ENCODE data around the gene FGGY.

Gene FGGY

GRCh38 chr1:59714966-59715365 lies 418.1 kb downstream of the FGGY start:
- TF ChIP-seq, protein P1, sequence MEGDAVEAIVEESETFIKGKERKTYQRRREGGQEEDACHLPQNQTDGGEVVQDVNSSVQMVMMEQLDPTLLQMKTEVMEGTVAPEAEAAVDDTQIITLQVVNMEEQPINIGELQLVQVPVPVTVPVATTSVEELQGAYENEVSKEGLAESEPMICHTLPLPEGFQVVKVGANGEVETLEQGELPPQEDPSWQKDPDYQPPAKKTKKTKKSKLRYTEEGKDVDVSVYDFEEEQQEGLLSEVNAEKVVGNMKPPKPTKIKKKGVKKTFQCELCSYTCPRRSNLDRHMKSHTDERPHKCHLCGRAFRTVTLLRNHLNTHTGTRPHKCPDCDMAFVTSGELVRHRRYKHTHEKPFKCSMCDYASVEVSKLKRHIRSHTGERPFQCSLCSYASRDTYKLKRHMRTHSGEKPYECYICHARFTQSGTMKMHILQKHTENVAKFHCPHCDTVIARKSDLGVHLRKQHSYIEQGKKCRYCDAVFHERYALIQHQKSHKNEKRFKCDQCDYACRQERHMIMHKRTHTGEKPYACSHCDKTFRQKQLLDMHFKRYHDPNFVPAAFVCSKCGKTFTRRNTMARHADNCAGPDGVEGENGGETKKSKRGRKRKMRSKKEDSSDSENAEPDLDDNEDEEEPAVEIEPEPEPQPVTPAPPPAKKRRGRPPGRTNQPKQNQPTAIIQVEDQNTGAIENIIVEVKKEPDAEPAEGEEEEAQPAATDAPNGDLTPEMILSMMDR (IDR thresholded peaks at IDR 0.05; ENCODE audit: insufficient read depth, low read length, missing control alignments), result no peak
- no peak overlapping the region for H3K4me3 ChIP-seq (ENCODE audit: low read depth, low read length)
- ChIA-PET POLR2A (no interaction called here), CTCF (interaction anchor here (0.8 to 1.9 kb wide), 4 partner anchors 16 to 976 kb away, joined by 3 to 8 read pairs (median 4); no protein-coding TSS in a partner anchor)
- DNase-seq (ENCODE audit: low read depth, low spot score), result no peak

DNA sequence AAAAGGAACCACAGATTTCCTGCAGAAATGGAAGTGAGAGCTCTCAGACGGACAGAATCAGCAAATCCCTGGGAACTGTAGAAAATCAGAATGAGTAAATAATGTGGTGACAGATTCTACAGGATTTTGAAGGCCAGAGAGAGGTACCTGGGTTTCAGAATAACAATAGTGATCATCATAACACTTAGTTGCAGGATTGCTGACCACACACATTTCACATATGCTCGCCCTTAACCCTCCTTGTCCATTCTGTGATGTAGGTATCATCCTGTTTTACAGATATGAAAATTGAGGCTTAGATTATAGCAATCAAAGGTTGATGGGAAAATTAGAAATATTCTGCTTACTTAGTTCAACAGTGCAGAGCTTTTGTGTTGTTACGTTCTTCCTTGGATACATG lies 419.9 kb downstream of the FGGY start:
- ChIA-PET CTCF (interaction anchor here (0.7 to 1.8 kb wide), 4 partner anchors 9 to 1002 kb away, joined by 3 to 4 read pairs (median 4); no protein-coding TSS in a partner anchor), POLR2A (no interaction called here)

GRCh38 chr1:59718064-59718988 lies 421.4 kb downstream of the FGGY start:
- H3K4me3 ChIP-seq (ENCODE audit: low read depth, low read length), result no peak overlapping the region
- POLR2A ChIA-PET, result no interaction called here
- TF ChIP-seq, protein P1 (IDR thresholded peaks at IDR 0.05; ENCODE audit: insufficient read depth, low read length, missing control alignments), result no peak
- CTCF ChIA-PET, result interaction anchor here (1.0 to 1.4 kb wide), 3 partner anchors 9 to 18 kb away, joined by 3 to 4 read pairs (median 3); no protein-coding TSS in a partner anchor
- no peak for DNase-seq (ENCODE audit: low read depth, low spot score)

More for the DNA sequence above, 419.9 kb downstream of the FGGY start:
- DNase-seq (ENCODE audit: low read depth, low spot score), result no peak
- no peak overlapping the region for H3K4me3 ChIP-seq (ENCODE audit: low read depth, low read length)
- TF ChIP-seq, protein P1 (IDR thresholded peaks at IDR 0.05; ENCODE audit: insufficient read depth, low read length, missing control alignments), result no peak

GRCh38 chr1:59718989-59719360 lies 422.1 kb downstream of the FGGY start:
- CTCF ChIA-PET, result interaction anchor here (1.0 kb wide), 1 partner anchor 8 kb away, joined by 3 read pairs; no protein-coding TSS in a partner anchor

DNA sequence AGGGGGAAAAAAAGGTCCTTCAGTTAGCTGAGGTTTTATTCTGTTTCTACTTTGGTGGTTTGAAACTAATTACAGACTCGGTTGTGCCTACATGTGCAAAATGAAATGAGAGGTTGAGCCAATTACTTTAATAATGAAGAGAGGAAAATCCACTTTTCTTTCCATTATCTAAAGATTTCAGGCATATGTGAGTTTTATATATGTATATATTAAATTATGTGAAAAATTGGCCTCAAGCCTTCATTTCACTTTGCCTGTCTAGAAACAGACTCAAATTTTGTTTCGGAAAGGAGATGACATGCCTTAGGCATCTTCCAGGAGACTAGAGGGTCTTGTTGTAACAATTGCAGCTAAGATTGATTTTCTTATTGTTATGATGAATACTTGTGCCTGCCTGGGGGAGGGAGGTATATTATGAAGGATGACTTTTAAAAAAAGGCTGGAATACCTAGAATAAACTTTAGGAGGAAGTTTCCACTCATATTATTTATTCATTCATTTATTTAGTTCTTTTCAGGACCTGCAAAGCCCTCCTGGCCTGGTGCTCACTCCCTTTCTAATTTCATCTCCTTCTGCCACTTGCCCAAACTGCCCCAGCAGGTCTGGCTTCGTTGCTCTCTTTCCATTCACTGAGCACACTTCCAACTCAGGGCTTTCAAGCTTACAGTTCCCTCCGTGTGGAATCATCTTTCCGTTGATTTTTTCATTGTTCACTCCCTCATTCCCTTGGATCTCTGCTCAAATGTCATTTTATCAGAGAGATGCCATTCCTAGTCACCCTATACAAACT lies 423.6 kb downstream of the FGGY start:
- DNase-seq (ENCODE audit: low read depth, low spot score), result no peak
- ChIA-PET POLR2A (no interaction called here), CTCF (no interaction called here)
- TF ChIP-seq, protein P1 (IDR thresholded peaks at IDR 0.05; ENCODE audit: insufficient read depth, low read length, missing control alignments), result no peak
- no peak overlapping the region for H3K4me3 ChIP-seq (ENCODE audit: low read depth, low read length)

More at GRCh38 chr1:59718989-59719360, 422.1 kb downstream of the FGGY start:
- POLR2A ChIA-PET, result no interaction called here
- no peak overlapping the region for H3K4me3 ChIP-seq (ENCODE audit: low read depth, low read length)
- DNase-seq (ENCODE audit: low read depth, low spot score), result no peak
- TF ChIP-seq, protein P1 (IDR thresholded peaks at IDR 0.05; ENCODE audit: insufficient read depth, low read length, missing control alignments), result no peak

Measured in AG04449 (cell line).